Adipocyte (in vitro differentiated cells): Measurements from ENCODE around the gene OLIG1.

Experiments used
- DNase-seq: peaks from one replicate; pipeline ENCODE4 v3.0.0-alpha.2; 2015; ENCODE audit warnings: low read depth
- H3K27me3 ChIP-seq: replicated peaks from 2 replicates; pipeline ENCODE4 v1.7.0; 2013; ENCODE audit warnings: mild to moderate bottlenecking, low read length, moderate library complexity; ENCODE audit not compliant: control insufficient read depth, insufficient read depth
- H3K36me3 ChIP-seq: 2 replicates; pipeline ENCODE4 v1.7.0; 2013; ENCODE audit warnings: low read length, mild to moderate bottlenecking, moderate library complexity; ENCODE audit not compliant: control insufficient read depth, insufficient read depth, severe bottlenecking
- H3K4me1 ChIP-seq: 2 replicates; pipeline ENCODE4 v1.7.0; 2013; ENCODE audit warnings: mild to moderate bottlenecking, low read length, moderate library complexity; ENCODE audit not compliant: control insufficient read depth, insufficient read depth
- H3K4me3 ChIP-seq: 2 replicates; pipeline ENCODE4 v1.7.0; 2013; ENCODE audit warnings: mild to moderate bottlenecking, low read length, moderate library complexity
- H3K9ac ChIP-seq: 2 replicates; pipeline ENCODE4 v1.7.0; 2013; ENCODE audit warnings: mild to moderate bottlenecking, low read length, moderate library complexity
- H3K9me3 ChIP-seq: 2 replicates; pipeline ENCODE4 v1.7.0; 2013; ENCODE audit warnings: mild to moderate bottlenecking, low read length, moderate library complexity; ENCODE audit not compliant: control insufficient read depth

OLIG1 gene

GRCh38 chr21:33067043-33067442 lies 2.9 kb upstream of the OLIG1 start:
- H3K36me3 ChIP-seq, result no peaks in the 10 kb centered on the region
- H3K27me3 ChIP-seq, result peaks cover 83% of the 10 kb centered on the region
- peaks cover 6% of the 10 kb centered on the region for H3K4me1 ChIP-seq
- peaks cover 16% of the 10 kb centered on the region for H3K9me3 ChIP-seq
- H3K9ac ChIP-seq, result no peak overlapping the region
- no peak for DNase-seq
- H3K4me3 ChIP-seq, result no peak overlapping the region

DNA sequence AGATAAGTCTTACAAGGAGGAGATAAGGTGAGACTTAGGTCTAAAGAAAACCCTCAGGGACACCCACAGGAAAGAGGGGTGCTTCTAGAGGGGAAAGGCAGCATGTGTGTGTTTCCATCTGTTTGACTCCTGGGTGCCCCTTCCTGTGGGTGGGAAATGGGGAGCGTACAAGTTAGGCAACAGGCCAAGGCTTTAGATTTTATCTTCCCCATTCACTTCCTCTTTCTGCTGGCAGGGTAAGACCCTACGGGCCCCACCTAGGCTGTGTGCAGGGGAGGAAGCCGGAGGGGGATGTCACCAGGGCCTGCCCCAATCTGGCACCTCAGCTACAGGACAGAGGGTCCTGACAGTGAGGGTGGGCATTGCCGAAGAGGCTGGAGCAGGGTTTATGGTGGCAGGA lies 2.5 kb upstream of the OLIG1 start:
- Histone ChIP-seq H3K9me3 (peaks cover 16% of the 10 kb centered on the region), H3K27me3 (peaks cover 86% of the 10 kb centered on the region), H3K36me3 (no peaks in the 10 kb centered on the region), H3K4me3 (no peak overlapping the region), H3K9ac (no peak overlapping the region), H3K4me1 (peaks cover 9% of the 10 kb centered on the region)
- no peak for DNase-seq

DNA sequence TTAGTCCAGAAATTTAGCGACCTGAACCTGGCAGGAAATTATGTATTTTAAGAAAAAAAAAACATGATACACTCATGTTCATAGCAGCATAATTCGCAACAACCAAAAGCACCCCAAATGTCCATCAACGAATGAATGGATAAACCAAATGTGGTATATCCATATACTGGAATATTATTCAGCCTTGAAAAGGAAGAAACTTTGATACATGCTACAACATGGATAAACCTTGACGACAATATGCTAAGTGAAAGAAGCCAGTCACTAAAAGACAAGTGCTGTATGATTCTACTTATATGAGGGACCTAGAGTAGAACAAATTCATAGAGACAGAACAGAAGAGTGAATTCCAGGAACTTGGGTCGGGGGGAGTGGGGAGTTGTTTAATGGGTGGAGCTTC lies 698 bp upstream of the OLIG1 start:
- H3K27me3 ChIP-seq, result peaks cover 87% of the 10 kb centered on the region
- H3K4me1 ChIP-seq, result peaks cover 9% of the 10 kb centered on the region
- H3K4me3 ChIP-seq, result no peak overlapping the region
- H3K36me3 ChIP-seq, result no peaks in the 10 kb centered on the region
- peaks cover 16% of the 10 kb centered on the region for H3K9me3 ChIP-seq
- no peak overlapping the region for H3K9ac ChIP-seq
- DNase-seq, result no peak

GRCh38 chr21:33069645-33069993 lies 322 bp upstream of the OLIG1 start:
- no peaks in the 10 kb centered on the region for H3K36me3 ChIP-seq
- no peak overlapping the region for H3K9ac ChIP-seq
- DNase-seq, result no peak
- H3K4me1 ChIP-seq, result peaks cover 9% of the 10 kb centered on the region
- peaks cover 87% of the 10 kb centered on the region for H3K27me3 ChIP-seq
- H3K4me3 ChIP-seq, result no peak overlapping the region
- peaks cover 16% of the 10 kb centered on the region for H3K9me3 ChIP-seq

DNA sequence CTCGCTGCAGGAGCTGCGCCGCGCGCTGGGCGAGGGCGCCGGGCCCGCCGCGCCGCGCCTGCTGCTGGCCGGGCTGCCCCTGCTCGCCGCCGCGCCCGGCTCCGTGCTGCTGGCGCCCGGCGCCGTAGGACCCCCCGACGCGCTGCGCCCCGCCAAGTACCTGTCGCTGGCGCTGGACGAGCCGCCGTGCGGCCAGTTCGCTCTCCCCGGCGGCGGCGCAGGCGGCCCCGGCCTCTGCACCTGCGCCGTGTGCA lies 730 bp downstream of the OLIG1 start:
- H3K27me3 ChIP-seq, result peaks cover 87% of the 10 kb centered on the region
- H3K36me3 ChIP-seq, result no peaks in the 10 kb centered on the region
- DNase-seq, result no peak
- no peak overlapping the region for H3K4me3 ChIP-seq
- H3K4me1 ChIP-seq, result peaks cover 9% of the 10 kb centered on the region
- peaks cover 16% of the 10 kb centered on the region for H3K9me3 ChIP-seq
- no peak overlapping the region for H3K9ac ChIP-seq

DNA sequence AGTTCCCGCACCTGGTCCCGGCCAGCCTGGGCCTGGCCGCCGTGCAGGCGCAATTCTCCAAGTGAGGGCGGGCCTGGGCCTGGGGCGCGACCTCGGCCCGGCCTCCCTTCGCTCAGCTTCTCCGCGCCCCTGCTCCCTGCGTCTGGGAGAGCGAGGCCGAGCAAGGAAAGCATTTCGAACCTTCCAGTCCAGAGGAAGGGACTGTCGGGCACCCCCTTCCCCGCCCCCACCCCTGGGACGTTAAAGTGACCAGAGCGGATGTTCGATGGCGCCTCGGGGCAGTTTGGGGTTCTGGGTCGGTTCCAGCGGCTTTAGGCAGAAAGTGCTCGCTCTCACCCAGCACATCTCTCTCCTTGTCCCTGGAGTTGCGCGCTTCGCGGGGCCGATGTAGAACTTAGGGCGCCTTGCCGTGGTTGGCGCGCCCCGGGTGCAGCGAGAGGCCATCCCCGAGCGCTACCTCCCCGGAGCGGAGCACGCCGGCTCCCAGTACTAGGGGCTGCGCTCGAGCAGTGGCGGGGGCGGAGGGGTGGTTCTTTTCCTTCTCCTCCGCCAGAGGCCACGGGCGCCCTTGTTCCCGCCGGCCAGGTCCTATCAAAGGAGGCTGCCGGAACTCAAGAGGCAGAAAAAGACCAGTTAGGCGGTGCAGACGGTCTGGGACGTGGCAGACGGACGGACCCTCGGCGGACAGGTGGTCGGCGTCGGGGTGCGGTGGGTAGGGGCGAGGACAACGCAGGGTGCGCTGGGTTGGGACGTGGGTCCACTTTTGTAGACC lies 1.2 kb downstream of the OLIG1 start:
- Histone ChIP-seq H3K9me3 (peaks cover 16% of the 10 kb centered on the region), H3K9ac (no peak overlapping the region), H3K4me1 (peaks cover 9% of the 10 kb centered on the region), H3K36me3 (no peaks in the 10 kb centered on the region), H3K4me3 (peak overlapping the region; percentile 75), H3K27me3 (peaks cover 87% of the 10 kb centered on the region)
- no peak for DNase-seq

DNA sequence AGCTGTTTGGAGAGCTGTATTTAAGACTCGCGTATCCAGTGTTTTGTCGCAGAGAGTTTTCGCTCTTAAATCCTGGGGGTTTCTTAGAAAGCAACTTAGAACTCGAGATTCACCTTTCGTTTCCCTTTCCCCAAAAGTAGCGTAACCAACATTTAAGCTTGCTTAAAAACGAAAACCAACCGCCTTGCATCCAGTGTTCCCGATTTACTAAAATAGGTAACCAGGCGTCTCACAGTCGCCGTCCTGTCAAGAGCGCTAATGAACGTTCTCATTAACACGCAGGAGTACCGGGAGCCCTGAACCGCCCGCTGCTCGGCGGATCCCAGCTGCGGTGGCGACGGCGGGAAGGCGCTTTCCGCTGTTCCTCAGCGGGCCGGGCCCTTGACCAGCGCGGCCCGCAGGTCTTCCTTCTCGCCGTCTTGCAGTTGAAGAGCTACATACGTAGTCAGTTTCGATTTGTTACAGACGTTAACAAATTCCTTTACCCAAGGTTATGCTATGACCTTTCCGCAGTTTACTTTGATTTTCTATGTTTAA lies 1.9 kb downstream of the OLIG1 start:
- DNase-seq, result peak; percentile 9
- Histone ChIP-seq H3K4me3 (peak overlapping the region; percentile 75), H3K9me3 (peaks cover 16% of the 10 kb centered on the region)

DNA sequence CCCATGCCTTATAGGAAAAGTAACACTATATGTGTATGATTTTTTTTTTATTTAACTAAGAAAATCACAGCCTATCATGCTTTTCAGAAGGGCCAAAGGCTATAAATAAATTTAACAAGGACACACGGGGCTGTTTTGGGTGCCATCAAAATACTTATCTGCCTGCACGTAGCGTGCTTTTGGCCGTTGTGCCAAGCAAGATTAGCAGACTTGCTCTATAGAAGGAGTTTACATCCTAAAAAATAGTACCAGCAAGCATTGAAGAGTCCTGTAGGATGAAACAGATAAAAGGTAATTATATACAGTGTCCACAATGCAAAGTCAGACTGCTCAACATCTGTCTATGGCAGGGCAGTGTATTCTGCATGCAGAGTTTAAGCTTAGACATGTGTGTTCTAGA lies 3.7 kb downstream of the OLIG1 start:
- Histone ChIP-seq H3K9ac (no peak overlapping the region), H3K27me3 (peaks cover 81% of the 10 kb centered on the region)
- no peak for DNase-seq

More for the DNA sequence above, 1.9 kb downstream of the OLIG1 start:
- H3K4me1 ChIP-seq, result peaks cover 9% of the 10 kb centered on the region
- H3K9ac ChIP-seq, result no peak overlapping the region
- H3K36me3 ChIP-seq, result no peaks in the 10 kb centered on the region
- peaks cover 87% of the 10 kb centered on the region for H3K27me3 ChIP-seq

DNA sequence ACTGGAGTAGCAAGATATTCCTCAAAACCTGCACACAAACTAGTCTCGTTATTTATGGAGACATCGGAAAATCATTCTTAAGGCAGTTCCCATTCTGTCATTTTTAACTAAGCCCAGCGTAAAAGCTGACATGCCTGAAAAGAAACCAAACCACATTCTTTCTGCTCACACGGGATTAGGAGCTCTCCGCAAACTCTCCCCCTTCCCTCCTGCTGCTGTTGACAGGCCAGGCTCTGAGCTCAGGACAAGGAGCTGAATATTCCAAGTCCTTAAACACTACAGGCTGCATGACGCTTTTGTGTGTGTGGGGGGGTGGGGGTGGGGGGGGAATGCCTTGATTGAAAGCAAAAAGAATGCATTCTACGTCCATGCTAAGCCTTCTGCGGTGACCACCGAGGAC lies 5.2 kb downstream of the OLIG1 start:
- no peaks in the 10 kb centered on the region for H3K9me3 ChIP-seq
- no peak overlapping the region for H3K9ac ChIP-seq
- H3K27me3 ChIP-seq, result peaks cover 69% of the 10 kb centered on the region
- no peak overlapping the region for H3K4me3 ChIP-seq
- H3K36me3 ChIP-seq, result no peaks in the 10 kb centered on the region
- DNase-seq, result no peak
- peaks cover 9% of the 10 kb centered on the region for H3K4me1 ChIP-seq

More for the DNA sequence above, 3.7 kb downstream of the OLIG1 start:
- Histone ChIP-seq H3K36me3 (no peaks in the 10 kb centered on the region), H3K4me3 (no peak overlapping the region), H3K4me1 (peaks cover 9% of the 10 kb centered on the region), H3K9me3 (peaks cover 11% of the 10 kb centered on the region)

- no peak overlapping the region for H3K4me3 ChIP-seq
- no peak for DNase-seq
- H3K4me1 ChIP-seq, result peaks cover 9% of the 10 kb centered on the region
- H3K36me3 ChIP-seq, result no peaks in the 10 kb centered on the region
- H3K9me3 ChIP-seq, result no peaks in the 10 kb centered on the region
- peaks cover 69% of the 10 kb centered on the region for H3K27me3 ChIP-seq
- no peak overlapping the region for H3K9ac ChIP-seq
Observed at GRCh38 chr21:33075596-33076195, 5.8 kb downstream of the OLIG1 start.

GRCh38 chr21:33076600-33077329 lies 6.8 kb downstream of the OLIG1 start:
- no peaks in the 10 kb centered on the region for H3K36me3 ChIP-seq
- H3K4me1 ChIP-seq, result peaks cover 5% of the 10 kb centered on the region
- H3K9me3 ChIP-seq, result no peaks in the 10 kb centered on the region
- H3K27me3 ChIP-seq, result peaks cover 61% of the 10 kb centered on the region
- DNase-seq, result no peak
- no peak overlapping the region for H3K4me3 ChIP-seq
- H3K9ac ChIP-seq, result no peak overlapping the region
